HG03558 (cell line): ENCODE data around the gene AMZ2.
"Not testable (repeated sequence)": the region's sequence is repeated elsewhere in the genome, so short reads cannot be mapped to it uniquely, and the experiment has no call there.

Experiments used
- ATAC-seq: cut with Tn5 transposase; IDR thresholded peaks from one replicate; pipeline ENCODE4 v1.9.1; 2021; ENCODE audit warnings: moderate number of reproducible peaks; ENCODE audit not compliant: unreplicated experiment; ENCODE audit errors: extremely low read depth

Gene AMZ2

GRCh38 chr17:68219429-68219828, 28.4 kb upstream of the AMZ2 start:
- ATAC-seq = not testable (repeated sequence)

DNA sequence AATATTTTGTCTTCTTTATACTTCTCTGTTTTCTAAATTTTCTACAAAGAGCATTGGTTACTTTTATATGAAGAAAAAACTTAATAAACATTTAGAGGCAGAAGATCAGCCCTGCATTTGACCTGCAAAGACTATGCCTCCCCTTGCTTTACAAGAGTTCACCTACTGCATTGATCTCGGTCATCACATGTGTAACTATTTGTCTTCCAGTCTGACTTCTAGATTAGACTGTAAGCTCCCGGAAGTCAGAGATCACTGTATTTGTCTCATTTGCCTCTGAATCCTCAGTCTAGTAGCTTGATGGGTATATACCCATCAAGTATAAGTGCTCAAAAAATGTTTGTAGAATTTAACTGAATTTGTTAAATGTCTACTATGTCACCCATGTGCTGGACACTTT, 27.7 kb upstream of the AMZ2 start:
- not testable (repeated sequence) for ATAC-seq

GRCh38 chr17:68220786-68221185, 27.1 kb upstream of the AMZ2 start:
- ATAC-seq = not testable (repeated sequence)

- no peak for ATAC-seq
Observed at GRCh38 chr17:68221786-68222185, 26.1 kb upstream of the AMZ2 start.

- no peak for ATAC-seq
Observed at GRCh38 chr17:68222606-68223005, 25.2 kb upstream of the AMZ2 start.

DNA sequence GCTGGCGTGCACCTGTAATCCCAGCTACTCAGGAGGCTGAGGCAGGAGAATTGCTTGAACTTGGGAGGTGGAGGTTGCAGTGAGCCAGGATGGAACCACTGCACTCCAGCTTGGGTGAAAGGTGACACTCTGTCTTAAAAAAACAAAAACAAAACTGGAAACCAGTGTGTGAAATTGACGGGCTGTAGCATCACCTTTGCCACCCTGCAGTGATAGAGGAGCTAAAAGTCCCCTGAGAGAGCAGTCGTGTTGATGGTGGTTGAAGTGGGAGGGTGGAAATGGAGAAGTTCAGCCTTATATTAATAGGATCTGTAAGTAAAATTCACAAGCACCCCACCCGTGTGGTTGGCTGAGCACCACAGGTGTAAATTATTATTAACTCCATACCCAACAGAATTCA, 22.8 kb upstream of the AMZ2 start:
- ATAC-seq = not testable (repeated sequence)

DNA sequence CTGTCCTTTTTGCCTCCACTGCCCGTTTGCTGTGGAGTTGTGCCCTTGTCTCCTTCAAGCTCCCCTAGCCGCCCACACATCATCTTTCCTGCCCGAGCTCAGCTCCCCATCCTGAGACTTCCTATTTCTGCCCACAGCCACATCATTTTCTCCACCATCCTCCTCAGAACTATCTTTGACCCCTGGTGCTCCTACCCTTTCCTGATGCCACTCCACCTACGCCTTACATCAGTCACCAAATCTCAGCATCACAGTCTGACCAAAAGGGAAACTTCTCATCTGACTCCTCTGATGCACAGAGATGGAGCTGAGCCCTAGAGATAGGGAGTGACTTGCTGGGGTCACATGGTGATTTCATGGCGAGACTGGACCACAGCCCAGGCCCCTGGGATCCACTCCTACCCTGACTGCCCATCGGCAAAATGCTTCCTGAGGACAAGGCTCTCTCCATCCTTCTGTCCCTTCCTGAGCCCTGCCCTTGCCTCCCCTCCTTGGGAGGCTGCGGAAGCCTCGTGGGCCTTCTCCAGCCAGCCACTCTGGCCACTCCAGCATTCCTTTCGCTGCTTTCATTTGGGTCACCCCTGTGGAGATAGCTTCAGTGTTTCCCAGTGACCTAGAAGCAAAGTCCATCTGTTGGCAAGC, 19.7 kb upstream of the AMZ2 start:
- not testable (repeated sequence) for ATAC-seq

GRCh38 chr17:68228817-68229570, 18.8 kb upstream of the AMZ2 start:
- ATAC-seq = no peak

GRCh38 chr17:68229619-68230018, 18.2 kb upstream of the AMZ2 start:
- ATAC-seq = no peak

- not testable (repeated sequence) for ATAC-seq
Observed at GRCh38 chr17:68231131-68231530, 16.7 kb upstream of the AMZ2 start.

GRCh38 chr17:68231541-68231940, 16.3 kb upstream of the AMZ2 start:
- ATAC-seq = no peak

DNA sequence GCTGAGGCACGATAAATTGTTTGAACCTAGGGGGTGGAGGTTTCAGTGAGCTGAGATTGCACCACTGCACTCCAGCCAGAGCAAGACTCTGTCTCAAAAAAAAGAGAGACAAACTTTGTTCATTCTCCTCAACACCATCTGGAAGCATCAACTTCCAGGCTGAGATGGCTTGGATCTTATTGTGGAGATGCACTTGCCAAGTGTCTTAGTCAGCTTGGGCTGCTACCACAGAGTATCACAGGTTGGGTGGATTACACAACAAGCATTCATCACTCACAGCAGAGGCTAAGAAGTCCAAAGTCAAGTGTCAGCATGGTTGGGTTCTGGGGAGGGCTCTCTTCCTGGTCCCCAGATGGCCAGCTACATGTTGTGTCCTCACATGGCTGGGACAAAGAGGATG, 15.1 kb upstream of the AMZ2 start:
- not testable (repeated sequence) for ATAC-seq

DNA sequence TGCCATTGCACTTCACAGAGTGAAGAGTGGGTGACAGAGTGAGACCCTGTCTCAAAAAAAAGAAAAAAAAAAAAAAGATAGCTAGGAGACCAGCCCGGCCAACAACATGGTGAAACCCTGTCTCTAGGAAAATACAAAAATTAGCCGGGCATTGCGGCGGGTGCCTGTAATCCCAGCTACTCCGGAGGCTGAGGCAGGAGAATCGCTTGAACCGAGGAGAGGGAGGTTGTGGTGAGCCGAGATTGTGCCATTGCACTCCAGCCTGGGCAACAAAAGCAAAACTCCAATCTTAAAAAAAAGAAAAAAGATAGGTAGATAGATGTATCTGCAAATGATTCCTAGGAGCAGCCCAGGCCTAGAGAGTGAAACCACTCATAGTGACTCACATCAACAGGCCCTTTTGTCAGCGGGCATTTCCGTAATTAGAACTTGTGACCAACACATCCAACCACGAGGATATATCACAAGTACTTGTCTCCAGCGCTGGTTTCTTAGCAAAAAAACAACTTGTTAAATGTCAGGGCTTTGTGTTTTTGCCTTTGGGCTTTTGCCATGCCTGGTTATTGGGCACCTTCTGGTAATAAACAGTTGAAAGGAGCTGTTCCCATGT, 13.0 kb upstream of the AMZ2 start:
- ATAC-seq = not testable (repeated sequence)

DNA sequence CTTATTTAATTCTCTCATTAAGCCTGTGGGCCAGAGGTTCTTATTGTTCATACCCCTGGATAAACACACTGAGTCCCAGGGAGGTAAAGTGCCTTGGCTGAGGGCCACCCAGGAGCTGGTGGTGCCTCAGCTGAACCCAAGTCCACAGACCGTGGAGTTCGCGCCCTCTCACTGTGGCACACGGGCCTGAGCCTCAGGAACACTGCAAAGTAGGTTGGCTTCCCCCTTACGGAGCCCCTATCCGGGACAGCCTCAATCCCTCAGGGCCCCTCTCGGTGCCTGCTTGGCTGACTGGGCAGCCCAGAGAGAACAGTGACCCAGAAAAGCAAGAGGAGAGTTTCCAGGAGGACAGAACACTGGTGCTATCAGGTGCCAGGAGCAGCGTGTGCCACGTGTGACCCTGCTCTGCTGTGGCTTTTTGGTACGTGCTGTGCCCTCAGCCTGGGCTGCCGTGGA, 12.5 kb upstream of the AMZ2 start:
- not testable (repeated sequence) for ATAC-seq

- peak; percentile 55 for ATAC-seq
Observed at GRCh38 chr17:68237369-68238163, 10.3 kb upstream of the AMZ2 start.

DNA sequence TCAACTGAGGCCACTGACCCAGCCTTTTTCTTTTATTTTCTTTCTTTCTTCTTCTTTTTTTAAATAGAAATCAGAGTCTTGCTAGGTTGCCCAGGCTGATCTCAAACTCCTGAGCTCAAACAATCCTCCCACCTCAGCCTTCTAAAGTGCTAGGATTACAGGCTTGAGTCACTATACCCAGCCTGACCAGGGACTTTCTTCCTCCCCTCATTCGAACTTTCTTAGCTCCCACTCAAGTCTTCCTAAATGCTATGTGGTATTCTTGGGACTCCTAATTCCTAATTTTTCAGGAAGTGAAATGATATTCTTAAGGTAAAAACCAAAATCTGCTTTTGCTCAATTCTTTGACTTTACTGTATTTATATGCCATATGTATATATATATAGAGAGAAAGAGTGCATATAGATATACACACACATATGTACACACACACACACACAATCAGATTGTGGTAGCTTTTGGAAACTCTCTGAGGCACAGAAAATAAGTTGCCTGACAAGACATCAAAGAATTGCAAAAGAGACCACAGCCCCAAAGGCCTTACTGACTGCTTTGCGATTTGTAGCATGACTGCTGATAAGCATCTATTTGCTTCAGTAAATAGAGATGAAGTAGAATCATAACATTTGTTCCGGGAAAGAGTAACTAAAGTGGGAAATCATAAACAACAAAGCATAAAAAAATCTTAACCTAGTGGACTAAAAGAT, 9.5 kb upstream of the AMZ2 start:
- ATAC-seq = no peak

DNA sequence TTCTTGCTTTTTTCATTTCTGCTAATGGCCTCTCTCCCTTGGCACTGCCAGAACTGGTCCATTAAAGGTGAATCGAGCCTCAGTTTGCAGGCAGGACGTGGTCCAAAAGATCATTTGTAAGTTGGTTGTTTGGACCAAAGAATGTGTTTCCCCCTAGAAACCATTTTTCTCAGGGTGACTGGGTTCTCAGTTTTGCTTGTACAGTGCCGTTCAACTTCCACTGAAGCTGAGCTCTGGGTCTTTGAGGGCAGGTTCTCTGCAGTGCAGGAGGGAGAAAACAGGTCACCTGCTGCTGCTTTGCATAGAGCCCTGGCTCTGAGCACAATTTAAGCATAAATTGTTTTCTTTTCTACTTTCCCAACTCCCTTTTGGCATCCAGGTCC, 9.0 kb upstream of the AMZ2 start:
- no peak for ATAC-seq

DNA sequence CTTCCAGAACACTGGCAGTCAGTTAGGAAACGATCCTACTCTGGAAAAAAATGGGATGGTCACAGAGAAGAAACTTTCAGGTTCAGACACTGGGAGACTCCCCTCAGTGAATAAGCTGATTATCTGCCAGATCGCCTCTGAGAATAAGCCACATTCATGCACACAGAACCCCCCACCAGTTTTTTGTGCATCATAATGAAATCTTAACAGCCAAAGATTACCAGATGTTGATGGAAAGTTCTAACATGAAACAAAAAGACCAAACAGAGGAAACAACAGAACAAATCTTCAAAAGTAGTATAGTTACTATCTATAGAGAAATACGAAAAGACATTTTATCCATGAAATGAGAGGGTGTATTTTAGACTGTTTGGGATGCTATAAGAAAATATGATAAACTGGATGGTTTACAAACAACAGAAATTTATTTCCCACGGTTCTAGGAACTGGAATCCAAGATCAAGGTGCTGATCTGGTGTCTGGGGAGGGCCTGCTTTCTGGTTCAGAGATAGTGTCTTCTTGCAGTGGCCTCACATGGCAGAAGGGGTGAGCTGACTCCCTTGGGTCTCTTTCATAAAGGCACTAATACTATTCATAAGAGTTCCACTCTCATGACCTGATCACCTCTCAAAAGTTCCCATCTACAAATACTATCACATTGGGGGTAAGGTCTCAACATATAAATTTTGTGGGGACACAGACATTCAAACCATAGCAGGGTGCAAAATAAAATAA, 8.0 kb upstream of the AMZ2 start:
- ATAC-seq = no peak

- ATAC-seq = no peak
Observed at GRCh38 chr17:68246271-68247028, 1.4 kb upstream of the AMZ2 start.
